Effector memory CD4-positive, alpha-beta T cell (primary cell): ENCODE measurements around the gene LMNA.

ENCODE experiments used
- DNase-seq, 3 donors: peaks; one replicate each; pipeline ENCODE4 v3.0.0-alpha.2; 2020
- H3K27ac ChIP-seq: 2 replicates; pipeline ENCODE4 v1.7.0; 2013; ENCODE audit warnings: mild to moderate bottlenecking, low read length, moderate library complexity; ENCODE audit not compliant: insufficient read depth, poor library complexity, severe bottlenecking
- H3K27me3 ChIP-seq: replicated peaks from 2 replicates; pipeline ENCODE4 v1.7.0; 2013; ENCODE audit warnings: mild to moderate bottlenecking, low read length; ENCODE audit not compliant: insufficient read depth, control insufficient read depth, poor library complexity, severe bottlenecking
- H3K36me3 ChIP-seq: 2 replicates; pipeline ENCODE4 v1.7.0; 2013; ENCODE audit warnings: mild to moderate bottlenecking, low read length, moderate library complexity; ENCODE audit not compliant: control insufficient read depth, insufficient read depth
- H3K4me1 ChIP-seq: 2 replicates; pipeline ENCODE4 v1.7.0; 2013; ENCODE audit warnings: low read length, mild to moderate bottlenecking; ENCODE audit not compliant: control insufficient read depth, insufficient read depth, poor library complexity, severe bottlenecking
- H3K4me3 ChIP-seq: 2 replicates; pipeline ENCODE4 v1.7.0; 2013; ENCODE audit warnings: low read length, low read depth, mild to moderate bottlenecking; ENCODE audit not compliant: insufficient read depth, poor library complexity, severe bottlenecking
- H3K9me3 ChIP-seq: 2 replicates; pipeline ENCODE4 v1.7.0; 2013; ENCODE audit warnings: mild to moderate bottlenecking, low read length, moderate library complexity; ENCODE audit not compliant: control insufficient read depth

The LMNA gene

GRCh38 chr1:156150333-156151011 is 36.0 kb downstream of the LMNA start:
- H3K4me1 ChIP-seq: peaks cover 14% of the 10 kb centered on the region
- no peak for DNase-seq
- H3K4me3 ChIP-seq: no peak overlapping the region

GRCh38 chr1:156151093-156151688 is 36.7 kb downstream of the LMNA start:
- Histone ChIP-seq H3K27me3 (no peaks in the 10 kb centered on the region), H3K27ac (no peak overlapping the region), H3K4me1 (peaks cover 9% of the 10 kb centered on the region), H3K9me3 (no peaks in the 10 kb centered on the region), H3K4me3 (no peak overlapping the region), H3K36me3 (no peaks in the 10 kb centered on the region)
- DNase-seq: no peak

More at GRCh38 chr1:156150333-156151011, 36.0 kb downstream of the LMNA start:
- Histone ChIP-seq H3K27me3 (no peaks in the 10 kb centered on the region), H3K27ac (no peak overlapping the region), H3K9me3 (no peaks in the 10 kb centered on the region), H3K36me3 (no peaks in the 10 kb centered on the region)

GRCh38 chr1:156152628-156153027 is 38.1 kb downstream of the LMNA start:
- H3K4me3 ChIP-seq: no peak overlapping the region
- no peak for DNase-seq
- no peak overlapping the region for H3K27ac ChIP-seq
- no peaks in the 10 kb centered on the region for H3K27me3 ChIP-seq
- H3K4me1 ChIP-seq: peaks cover 5% of the 10 kb centered on the region
- no peaks in the 10 kb centered on the region for H3K36me3 ChIP-seq
- H3K9me3 ChIP-seq: no peaks in the 10 kb centered on the region

- no peak for DNase-seq
- H3K27ac ChIP-seq: no peak within 1 kb of the TSS
- H3K9me3 ChIP-seq: no peaks in the 10 kb centered on the region
- H3K36me3 ChIP-seq: no peaks in the 10 kb centered on the region
- H3K4me3 ChIP-seq: no peak within 1 kb of the TSS
- no peaks in the 10 kb centered on the region for H3K27me3 ChIP-seq
- no peaks in the 10 kb centered on the region for H3K4me1 ChIP-seq
Measured at GRCh38 chr1:156153362-156153761, 38.9 kb downstream of the LMNA start, which contains the start of gene SEMA4A. Gene SEMA4A, plus strand, starts transcription at chr1:156153585. Its CDS starts 994 bp downstream, at chr1:156154579.

- Histone ChIP-seq H3K27ac (no peak overlapping the region), H3K4me1 (no peaks in the 10 kb centered on the region), H3K9me3 (no peaks in the 10 kb centered on the region), H3K27me3 (no peaks in the 10 kb centered on the region), H3K4me3 (no peak overlapping the region), H3K36me3 (no peaks in the 10 kb centered on the region)
- no peak for DNase-seq
Measured at GRCh38 chr1:156154317-156154749, 39.8 kb downstream of the LMNA start.

- Histone ChIP-seq H3K4me3 (no peak overlapping the region), H3K27ac (no peak overlapping the region), H3K4me1 (peaks cover 4% of the 10 kb centered on the region), H3K36me3 (no peaks in the 10 kb centered on the region), H3K27me3 (no peaks in the 10 kb centered on the region), H3K9me3 (no peaks in the 10 kb centered on the region)
- DNase-seq: no peak
Measured at GRCh38 chr1:156155756-156156510, 41.4 kb downstream of the LMNA start.

- Histone ChIP-seq H3K4me3 (no peak overlapping the region), H3K9me3 (no peaks in the 10 kb centered on the region), H3K27me3 (no peaks in the 10 kb centered on the region), H3K4me1 (peaks cover 9% of the 10 kb centered on the region), H3K27ac (no peak overlapping the region), H3K36me3 (no peaks in the 10 kb centered on the region)
- DNase-seq: no peak
Measured at GRCh38 chr1:156157506-156157905, 43.0 kb downstream of the LMNA start.

- DNase-seq: no peak
- H3K9me3 ChIP-seq: no peaks in the 10 kb centered on the region
- H3K27me3 ChIP-seq: no peaks in the 10 kb centered on the region
- no peaks in the 10 kb centered on the region for H3K36me3 ChIP-seq
- no peak overlapping the region for H3K27ac ChIP-seq
- peaks cover 9% of the 10 kb centered on the region for H3K4me1 ChIP-seq
- no peak overlapping the region for H3K4me3 ChIP-seq
Measured at GRCh38 chr1:156157966-156158365, 43.5 kb downstream of the LMNA start.

- Histone ChIP-seq H3K36me3 (no peaks in the 10 kb centered on the region), H3K4me1 (peaks cover 9% of the 10 kb centered on the region), H3K27ac (no peak overlapping the region), H3K9me3 (no peaks in the 10 kb centered on the region), H3K4me3 (peak overlapping the region; percentile 48), H3K27me3 (no peaks in the 10 kb centered on the region)
- DNase-seq: no peak
Measured at GRCh38 chr1:156160000-156160742, 45.7 kb downstream of the LMNA start.
